GM18858 (cell line): ENCODE results near the gene ALDH1A1.
"Not testable (repeated sequence)": the region's sequence is repeated elsewhere in the genome, so short reads cannot be mapped to it uniquely, and the experiment has no call there.

Experiments
- ATAC-seq: cut with Tn5 transposase; IDR thresholded peaks from one replicate; pipeline ENCODE4 v1.9.1; 2021; ENCODE audit not compliant: unreplicated experiment

The ALDH1A1 gene

DNA sequence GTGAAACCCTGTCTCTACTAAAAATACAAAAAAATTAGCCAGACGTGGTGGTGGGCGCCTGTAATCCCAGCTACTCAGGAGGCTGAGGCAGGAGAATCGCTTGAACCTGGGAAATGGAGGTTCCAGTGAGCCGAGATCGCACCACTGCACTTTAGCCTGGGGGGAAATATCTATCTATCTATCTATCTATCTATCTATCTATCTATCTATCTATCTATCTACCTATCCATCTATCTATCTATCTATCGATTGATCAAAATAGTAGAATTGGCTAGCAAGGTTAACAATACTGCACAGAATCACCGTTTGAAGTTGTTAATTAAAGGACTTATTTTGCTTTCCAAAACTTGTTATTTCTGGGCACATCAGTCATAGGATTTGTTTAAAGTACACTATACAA lies 90.1 kb downstream of the ALDH1A1 start:
- ATAC-seq: not testable (repeated sequence)

DNA sequence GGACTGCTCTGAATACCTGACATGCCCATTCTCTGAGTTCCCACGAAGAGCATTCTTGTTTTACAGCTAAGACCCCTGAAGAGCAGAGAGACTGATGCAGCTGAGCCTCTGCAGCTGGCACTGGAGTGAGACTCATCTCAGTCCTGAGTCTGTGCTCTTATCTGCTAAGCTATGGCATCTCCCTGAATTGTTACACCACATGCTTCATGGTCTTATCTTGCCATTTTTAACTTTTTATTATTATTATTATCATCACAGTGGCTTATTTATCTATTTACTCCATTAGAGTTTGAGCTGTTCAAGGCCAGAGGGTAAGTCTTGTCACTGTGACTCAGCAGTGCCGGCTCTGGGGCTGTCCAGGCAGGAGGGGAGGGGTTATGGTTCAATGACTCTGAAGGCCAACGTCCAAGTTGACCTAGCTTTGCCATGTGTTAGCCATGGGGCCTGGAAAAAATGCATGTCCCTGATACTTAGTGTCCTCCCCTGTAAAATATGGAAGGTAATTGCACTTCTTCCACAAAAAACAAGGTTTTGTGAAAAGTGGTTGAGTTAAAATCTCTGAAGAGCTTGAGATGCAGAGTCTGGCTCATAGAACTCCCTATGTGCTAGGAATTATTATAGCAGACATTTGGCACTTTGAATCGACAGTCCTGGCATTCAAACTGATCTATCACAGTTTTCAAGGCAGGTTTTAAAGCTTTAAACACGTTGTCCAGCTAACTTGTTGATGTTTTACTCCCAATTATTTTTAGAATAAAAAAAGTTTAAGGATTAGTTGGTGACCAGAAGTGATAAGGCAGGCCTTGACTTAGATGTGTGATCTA lies 94.6 kb downstream of the ALDH1A1 start:
- no peak for ATAC-seq

DNA sequence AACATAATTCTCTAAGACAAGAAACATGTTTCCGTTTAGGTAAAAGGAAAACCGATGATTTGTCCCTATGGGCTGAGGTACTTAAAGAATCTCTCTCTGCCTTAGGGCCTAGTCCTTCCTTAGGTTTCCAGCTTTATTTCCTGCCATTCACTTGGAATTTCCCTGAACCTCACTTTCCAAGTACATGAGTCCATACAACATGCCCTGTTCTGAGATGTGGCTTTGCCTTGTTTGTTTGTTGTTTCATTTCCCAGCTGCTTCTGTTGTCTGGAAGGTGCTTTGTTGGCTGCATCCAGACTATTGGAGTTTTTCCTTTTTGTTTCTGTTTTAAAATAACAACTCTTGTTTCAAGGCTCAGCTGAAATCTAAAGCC lies 95.2 kb downstream of the ALDH1A1 start:
- ATAC-seq: no peak

DNA sequence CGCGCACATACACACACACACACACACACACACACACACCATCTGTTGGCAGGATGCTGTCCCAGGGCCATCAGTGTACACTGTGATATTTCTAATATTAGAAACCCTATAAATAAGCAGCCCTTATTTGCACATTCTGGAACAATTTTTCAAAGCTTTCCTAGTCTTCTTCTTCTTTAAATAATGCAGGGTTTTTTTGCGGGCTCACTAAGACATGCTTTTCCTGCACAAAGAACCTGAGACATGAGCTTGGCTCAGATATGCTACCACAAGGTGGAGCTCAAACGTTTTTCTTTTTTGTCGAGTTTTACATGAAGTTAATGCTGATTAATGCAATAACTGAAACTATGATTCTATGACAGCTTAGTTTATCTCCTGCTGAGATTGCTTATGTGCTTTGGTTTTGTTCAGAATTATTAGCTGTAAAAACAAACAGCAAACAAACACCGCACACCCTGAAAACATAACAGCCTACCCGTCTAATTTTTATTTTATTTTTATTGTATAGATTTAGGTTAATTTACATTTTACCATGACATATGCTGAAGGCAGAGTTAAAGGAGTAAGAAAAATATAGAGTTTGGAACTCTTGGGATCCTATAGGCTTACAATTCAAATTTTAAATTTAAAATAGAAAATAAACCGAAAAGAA lies 95.8 kb downstream of the ALDH1A1 start:
- ATAC-seq: no peak

DNA sequence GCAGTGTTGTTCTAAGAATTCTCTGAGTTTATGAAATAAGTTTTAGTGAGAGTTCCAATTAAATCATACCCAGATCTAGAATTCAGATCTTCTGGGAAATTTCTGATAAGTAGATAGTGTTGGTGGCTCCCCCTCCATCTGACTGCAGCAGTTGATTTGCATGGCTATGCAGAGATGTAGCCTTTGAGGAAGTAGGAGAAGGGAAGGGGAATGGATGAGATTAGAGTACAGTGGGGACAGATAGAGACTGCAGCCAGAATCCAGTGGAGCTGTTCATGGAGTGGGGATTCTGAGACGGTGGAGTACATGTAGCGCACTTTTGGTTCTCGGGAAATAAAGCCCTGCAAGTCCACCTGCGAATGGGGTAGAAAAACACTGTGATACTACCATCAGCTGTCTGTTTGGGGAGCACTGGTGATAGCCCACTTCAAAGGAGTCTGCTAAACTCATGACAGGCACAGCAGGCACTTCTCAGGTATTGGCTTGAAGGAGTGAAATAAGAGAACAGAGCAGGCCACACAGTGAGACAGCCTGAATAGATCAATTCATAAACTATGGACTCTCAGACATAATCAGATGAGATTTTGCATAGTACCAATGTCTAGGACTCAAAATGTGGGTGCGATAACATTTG lies 96.8 kb downstream of the ALDH1A1 start:
- ATAC-seq: no peak

DNA sequence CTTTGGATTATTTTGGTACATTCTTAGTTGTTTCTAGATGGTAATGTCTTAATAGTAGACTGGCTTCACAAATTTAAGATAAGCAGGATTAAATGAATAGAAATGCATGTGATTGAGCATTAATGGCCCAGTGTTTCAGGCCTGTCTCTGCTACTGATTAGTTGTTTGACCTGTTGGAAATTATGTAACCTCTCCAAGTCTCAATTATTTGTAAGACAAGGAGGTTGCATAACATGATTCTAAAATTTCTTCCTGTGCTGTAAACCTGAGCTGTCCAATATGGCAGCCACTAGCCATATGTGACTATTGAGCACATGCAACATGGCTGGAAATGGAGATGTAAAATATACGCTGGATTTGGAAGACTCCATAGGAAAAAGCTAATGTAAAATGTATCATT lies 97.5 kb downstream of the ALDH1A1 start:
- no peak for ATAC-seq
